ENCODE results near the gene ZSWIM4.

ZSWIM4 gene

DNA sequence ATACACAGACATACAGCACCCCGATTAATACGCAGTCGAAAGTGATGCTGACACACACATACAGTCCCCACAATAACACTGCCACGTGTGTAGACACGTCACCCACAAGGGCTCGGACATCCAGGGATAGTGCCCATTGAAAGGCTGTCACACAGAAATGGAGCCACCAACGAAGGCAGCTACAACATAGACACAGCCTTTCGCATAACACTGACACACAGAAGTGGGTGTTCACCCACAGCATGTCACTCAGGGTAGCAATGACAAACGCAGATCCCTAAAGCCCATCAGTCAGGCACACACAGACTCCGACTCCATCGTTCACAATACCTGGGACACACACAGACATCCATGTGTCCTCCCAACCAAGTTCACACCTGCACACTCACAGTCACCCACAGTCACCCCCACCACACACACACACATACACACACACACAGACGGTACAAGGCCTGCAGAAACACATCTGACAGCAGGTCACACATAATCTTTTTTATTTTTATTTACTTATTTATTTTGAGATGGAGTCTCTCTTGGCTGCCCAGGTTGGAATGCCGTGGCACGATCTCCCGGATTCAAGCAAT lies 71.3 kb downstream of the ZSWIM4 start:
- no peak for DNase-seq
- TF ChIP-seq GATA1 (IDR thresholded peaks at IDR 0.05; ENCODE audit: low read depth, low read length): no peak
- TF ChIP-seq POLR2A (IDR thresholded peaks at IDR 0.05; ENCODE audit: low read length): no peak

DNA sequence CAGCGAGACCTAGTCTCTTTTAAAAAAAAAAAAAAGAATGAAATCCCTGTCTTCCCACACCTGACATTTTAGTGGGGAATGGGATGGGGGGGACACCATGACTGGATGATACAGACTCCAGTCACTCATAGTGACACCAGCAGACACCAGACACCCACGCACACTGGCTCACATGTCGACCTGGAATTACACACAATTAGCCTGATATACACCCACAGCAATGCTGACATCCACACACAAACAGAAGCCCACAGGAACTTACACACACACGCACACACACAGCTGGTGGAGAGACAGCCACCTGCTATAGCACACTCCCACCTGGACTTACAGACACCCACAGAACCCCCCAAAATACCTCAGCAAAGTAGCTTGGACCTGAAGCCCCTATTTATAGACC lies 73.4 kb downstream of the ZSWIM4 start:
- DNase-seq: no peak
- TF ChIP-seq GATA1 (IDR thresholded peaks at IDR 0.05; ENCODE audit: low read depth, low read length) (no peak), POLR2A (IDR thresholded peaks at IDR 0.05; ENCODE audit: low read length) (no peak)

DNA sequence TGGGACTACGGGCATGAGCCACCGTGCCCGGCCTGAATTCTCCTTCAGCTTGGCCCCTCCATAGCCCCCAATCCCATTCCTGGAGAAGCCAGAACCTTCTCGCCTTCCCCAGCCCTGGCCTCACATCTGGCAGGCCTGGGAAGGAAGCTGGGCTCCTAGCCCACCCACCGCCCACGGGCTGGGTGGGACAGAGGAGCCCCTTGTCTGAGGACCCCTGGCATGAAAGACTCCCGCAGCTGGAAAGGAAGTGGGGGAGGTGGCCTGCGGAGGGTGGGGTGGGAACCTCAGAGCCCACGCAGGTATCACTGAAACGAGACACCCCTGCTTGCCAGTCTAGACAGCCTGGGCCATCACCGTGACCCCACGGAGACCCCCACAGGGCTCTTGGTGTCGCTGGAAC lies 74.0 kb downstream of the ZSWIM4 start:
- TF ChIP-seq GATA1 (IDR thresholded peaks at IDR 0.05; ENCODE audit: low read depth, low read length) (no peak), POLR2A (IDR thresholded peaks at IDR 0.05; ENCODE audit: low read length) (no peak)
- no peak for DNase-seq

DNA sequence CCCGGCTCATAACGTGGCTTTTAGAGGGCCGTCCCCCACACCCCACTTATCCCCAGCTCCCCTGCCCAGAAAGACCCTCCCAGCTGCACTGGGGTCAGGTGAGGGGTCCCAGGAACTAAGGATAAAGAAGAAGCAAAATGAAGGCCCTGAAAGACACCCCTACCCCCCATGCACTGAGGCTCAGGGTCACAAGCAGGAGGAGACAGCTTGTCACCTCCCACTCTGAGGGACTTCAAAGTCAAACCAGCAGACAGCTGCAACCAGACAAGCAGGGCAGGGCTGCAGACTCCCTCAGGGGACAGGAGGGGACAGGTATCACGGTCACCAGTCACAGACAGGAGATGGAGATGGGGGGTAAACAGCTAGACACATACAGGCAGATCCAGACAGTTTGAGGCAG lies 75.6 kb downstream of the ZSWIM4 start:
- TF ChIP-seq POLR2A (IDR thresholded peaks at IDR 0.05; ENCODE audit: low read length) (no peak), GATA1 (IDR thresholded peaks at IDR 0.05; ENCODE audit: low read depth, low read length) (no peak)
- DNase-seq: no peak

DNA sequence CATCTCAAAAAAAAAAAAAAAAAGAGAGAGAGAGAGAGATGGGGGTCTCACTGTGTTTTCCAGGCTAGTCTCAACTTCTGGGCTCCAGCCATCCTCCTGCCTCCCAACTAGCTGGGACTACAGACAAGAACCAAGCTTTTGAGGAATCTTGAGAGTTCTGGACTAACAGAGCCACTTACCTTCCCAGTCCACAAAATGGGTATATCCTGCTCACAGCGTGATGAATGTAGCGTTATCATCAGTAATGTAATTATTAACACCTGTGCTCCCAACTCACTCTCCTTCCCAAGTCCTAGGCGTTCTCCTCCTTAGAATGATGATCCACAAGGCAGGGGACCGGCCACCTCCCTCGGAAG lies 77.1 kb downstream of the ZSWIM4 start:
- no peak for TF ChIP-seq GATA1 (IDR thresholded peaks at IDR 0.05; ENCODE audit: low read depth, low read length)
- no peak for TF ChIP-seq POLR2A (IDR thresholded peaks at IDR 0.05; ENCODE audit: low read length)
- no peak for DNase-seq

DNA sequence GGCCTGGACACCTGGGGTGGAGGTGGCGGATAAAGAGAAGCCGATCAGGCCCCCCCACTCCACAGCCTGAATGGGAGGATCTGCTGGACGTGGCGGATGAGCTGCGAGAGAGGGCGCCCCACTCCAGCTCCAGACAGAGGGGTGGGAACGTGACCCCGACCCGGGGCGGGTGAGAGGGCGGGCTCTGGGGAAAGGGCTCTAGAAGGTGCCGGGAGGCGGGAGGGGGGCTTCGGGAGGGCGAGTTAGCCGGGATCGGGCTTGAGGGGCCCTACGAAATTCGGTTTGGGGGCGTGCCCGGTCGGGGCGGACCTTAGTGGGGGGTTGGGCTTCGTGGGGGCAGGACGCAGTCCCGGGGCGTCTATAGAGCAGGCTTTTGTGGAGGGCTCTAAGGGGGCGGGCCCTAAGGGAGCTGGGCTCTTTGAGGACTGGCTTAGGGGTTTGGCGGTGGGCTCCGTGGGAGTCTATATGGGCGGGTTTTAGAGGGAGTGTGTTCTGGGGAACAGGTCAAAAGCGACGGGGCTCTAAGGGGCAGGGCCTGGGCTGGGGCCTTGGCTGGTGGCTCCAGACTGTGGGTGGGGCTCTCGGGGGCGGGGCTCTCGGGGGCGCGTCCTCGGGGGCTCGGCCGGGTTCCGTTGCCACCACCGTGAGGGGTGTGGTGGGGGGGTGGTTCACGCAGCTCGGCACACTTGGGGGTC lies 77.6 kb downstream of the ZSWIM4 start:
- no peak for TF ChIP-seq POLR2A (IDR thresholded peaks at IDR 0.05; ENCODE audit: low read length)
- DNase-seq: peak; percentile 58 to 68

GRCh38 chr19:13873834-13874515 lies 78.7 kb downstream of the ZSWIM4 start:
- TF ChIP-seq GATA1 (IDR thresholded peaks at IDR 0.05; ENCODE audit: low read depth, low read length) (no peak), POLR2A (IDR thresholded peaks at IDR 0.05; ENCODE audit: low read length) (no peak)
- DNase-seq: no peak

DNA sequence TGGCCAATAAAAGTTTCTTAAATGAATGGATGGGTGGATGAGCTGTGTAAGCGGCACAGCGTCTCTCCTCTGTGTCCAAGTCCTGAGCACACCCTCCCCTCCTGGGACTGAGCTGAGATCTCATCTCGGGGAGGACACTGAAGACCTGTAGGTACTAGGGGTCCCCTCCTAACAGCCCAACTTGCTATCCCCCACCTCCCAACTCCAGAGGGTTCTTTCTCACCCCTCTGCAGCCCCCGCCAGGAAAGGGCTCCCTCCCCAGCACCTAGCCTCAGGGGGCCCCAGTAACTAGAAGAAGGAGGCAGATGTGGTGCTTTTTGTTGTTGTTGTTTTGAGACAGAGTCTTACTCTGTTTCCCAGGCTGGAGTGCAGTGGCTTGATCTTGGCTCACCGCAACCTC lies 80.6 kb downstream of the ZSWIM4 start:
- no peak for DNase-seq
- TF ChIP-seq GATA1 (IDR thresholded peaks at IDR 0.05; ENCODE audit: low read depth, low read length) (no peak), POLR2A (IDR thresholded peaks at IDR 0.05; ENCODE audit: low read length) (no peak)

DNA sequence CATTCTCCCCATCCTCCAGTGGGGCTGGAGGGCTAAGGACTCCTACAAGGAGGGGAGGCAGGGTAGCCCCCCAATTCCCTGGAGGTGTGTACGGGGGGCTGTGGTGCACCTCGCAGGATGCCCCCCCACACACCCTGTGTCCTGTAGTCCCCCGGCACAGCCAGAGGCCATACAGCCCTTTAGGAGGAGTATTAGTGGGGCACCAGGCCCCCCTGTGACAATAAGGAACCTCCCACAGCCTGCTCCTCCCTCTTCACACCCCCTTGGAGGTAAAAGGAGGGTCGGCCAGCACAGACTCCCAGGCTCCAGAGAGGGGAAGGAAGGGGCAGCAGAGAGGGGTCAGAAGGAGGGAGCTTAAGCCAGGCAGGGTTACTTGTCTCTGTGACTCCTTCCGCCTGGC lies 81.6 kb downstream of the ZSWIM4 start, which contains the start of gene NANOS3:
TSS of gene NANOS3 (plus strand) at position 301 of the 400 bp plus-strand sequence. CDS start 115 bp downstream, outside the sequence.
- TF ChIP-seq POLR2A (IDR thresholded peaks at IDR 0.05; ENCODE audit: low read length): no peak
- no peak for TF ChIP-seq GATA1 (IDR thresholded peaks at IDR 0.05; ENCODE audit: low read depth, low read length)
- DNase-seq: no peak

GRCh38 chr19:13877303-13877702 lies 82.1 kb downstream of the ZSWIM4 start:
- TF ChIP-seq POLR2A (IDR thresholded peaks at IDR 0.05; ENCODE audit: low read length): no peak
- TF ChIP-seq GATA1 (IDR thresholded peaks at IDR 0.05; ENCODE audit: low read depth, low read length): no peak
- no peak for DNase-seq

DNA sequence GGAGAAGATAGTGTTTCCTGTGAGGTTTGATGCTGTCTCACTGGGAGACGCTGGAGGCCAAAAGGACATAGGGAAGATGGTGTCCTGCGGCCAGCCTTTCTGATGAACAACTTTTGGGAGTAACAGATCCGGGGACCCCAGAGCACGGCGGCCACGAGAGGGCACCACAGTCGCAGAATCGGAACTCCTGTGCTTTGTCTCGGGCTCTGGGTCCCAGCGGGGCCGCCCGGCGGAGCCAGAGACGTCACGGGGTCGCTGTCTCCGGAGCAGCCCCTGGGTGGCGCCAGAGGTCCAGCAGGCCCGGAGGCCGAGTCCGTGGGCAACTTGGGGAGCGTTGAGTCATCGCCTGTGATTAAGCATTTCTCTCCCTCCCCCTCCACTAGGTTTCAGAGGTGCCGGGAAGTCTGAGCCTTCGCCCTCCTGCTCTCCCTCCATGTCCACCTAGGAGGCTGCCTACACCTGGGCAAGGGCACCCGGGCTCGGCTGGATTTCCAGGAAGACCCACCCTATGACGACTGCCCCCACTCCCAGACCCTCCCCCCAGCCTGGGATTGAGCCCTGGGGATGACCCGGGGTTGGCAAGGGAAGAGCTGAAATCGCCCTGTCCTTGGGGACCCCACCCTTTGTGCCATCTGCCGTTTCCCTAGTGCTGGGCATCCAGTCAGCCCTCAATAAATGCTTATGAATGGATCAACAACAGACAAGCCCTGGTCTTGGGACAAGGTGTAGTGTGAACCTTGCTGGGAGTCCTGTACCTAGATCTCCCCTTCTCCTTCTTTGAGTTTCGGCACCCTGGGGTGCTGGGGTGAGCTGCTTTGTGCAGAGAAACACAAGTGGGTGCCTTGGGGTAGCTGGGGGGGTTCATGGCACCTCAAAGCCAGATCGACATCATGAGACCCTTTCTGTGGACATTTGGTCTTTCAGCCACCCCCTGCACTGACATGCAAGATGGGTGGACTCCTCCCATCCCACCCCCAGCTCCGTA lies 85.1 kb downstream of the ZSWIM4 start:
- peak; percentile 44 for TF ChIP-seq POLR2A (IDR thresholded peaks at IDR 0.05; ENCODE audit: low read length)
- no peak for TF ChIP-seq GATA1 (IDR thresholded peaks at IDR 0.05; ENCODE audit: low read depth, low read length)
- peak; percentile 97 to 99 for DNase-seq

DNA sequence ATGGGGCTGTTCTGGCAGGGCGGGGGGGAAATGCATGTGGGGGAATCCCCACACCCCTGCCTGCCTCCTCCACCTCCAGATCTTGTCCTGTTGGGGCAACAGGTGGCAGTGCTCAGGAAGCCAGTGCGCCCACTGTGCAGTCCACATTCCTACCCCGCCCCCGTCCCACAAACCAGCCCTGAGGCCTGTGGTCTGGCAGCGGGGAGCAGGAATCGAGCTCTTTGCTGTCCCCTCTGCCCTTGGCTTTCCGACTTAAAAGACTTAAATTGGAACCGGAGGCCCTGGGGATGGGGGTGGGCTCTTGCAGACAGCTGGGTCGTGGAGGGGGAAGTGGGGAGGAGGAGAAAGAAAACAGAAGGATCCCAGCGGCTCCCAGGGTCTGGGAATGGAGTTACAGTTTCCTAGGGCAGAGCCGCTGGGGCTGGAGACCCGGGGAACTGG lies 86.0 kb downstream of the ZSWIM4 start:
- no peak for DNase-seq
- no peak for TF ChIP-seq POLR2A (IDR thresholded peaks at IDR 0.05; ENCODE audit: low read length)
- no peak for TF ChIP-seq GATA1 (IDR thresholded peaks at IDR 0.05; ENCODE audit: low read depth, low read length)
